Gastroesophageal sphincter (tissue), 3 donors: ENCODE data around the gene WDR86.

Experiments used
- CTCF ChIP-seq, 4 experiments: fragments of 200-600 bp in 2 of 4; fragments of 450-650 bp in 2 of 4; sonication (generic) in 1 of 4; IDR thresholded peaks; one replicate each; pipeline ENCODE4 v1.5.1; 2017 to 2019; ENCODE audit warnings: antibody characterized with exemption in 4 of 4, mild to moderate bottlenecking in 2 of 4, moderate library complexity in 2 of 4
- POLR2A ChIP-seq, 2 donors: fragments of 450-650 bp; IDR thresholded peaks; one replicate each; pipeline ENCODE4 v1.6.1; 2017; ENCODE audit warnings: antibody characterized with exemption in 2 of 2, mild to moderate bottlenecking in 2 of 2, moderate library complexity in 1 of 2

- TF ChIP-seq CTCF (IDR thresholded peaks at IDR 0.05) (no peak), POLR2A (IDR thresholded peaks at IDR 0.05) (no peak)
These were observed 13.4 kb downstream of the WDR86 start for GRCh38 chr7:151396328-151396970.
